Stimulated activated CD8-positive, alpha-beta memory T cell treated with anti-CD3 and anti-CD28 coated beads, Interleukin-7, amount 100 ng/mL, for 1 hour (primary cell): ENCODE measurements around the gene BTRC.
"Not testable (repeated sequence)": the region's sequence is repeated elsewhere in the genome, so short reads cannot be mapped to it uniquely, and the experiment has no call there.

Experiments
- DNase-seq, 2 donors: peaks; one replicate each; pipeline ENCODE4 v3.0.0-alpha.2; 2020; ENCODE audit warnings: low read depth in 2 of 2

The BTRC gene

GRCh38 chr10:101585841-101586240 lies 231.9 kb downstream of the BTRC start:
- no peak for DNase-seq

GRCh38 chr10:101587725-101588653 lies 234.0 kb downstream of the BTRC start, which contains the start of the genes DPCD and POLL:
Gene DPCD (plus strand): TSS chr10:101588321. CDS start chr10:101588337, 16 bp downstream.
Gene POLL (minus strand): TSS chr10:101588257. CDS start chr10:101587360, 897 bp downstream.
- DNase-seq, result peak; percentile 74 to 82

- DNase-seq, result no peak
Measured at GRCh38 chr10:101588879-101589278, 234.9 kb downstream of the BTRC start.

GRCh38 chr10:101593331-101593730 lies 239.4 kb downstream of the BTRC start:
- DNase-seq, result not testable (repeated sequence)

- DNase-seq, result no peak
Measured at GRCh38 chr10:101595591-101596433, 241.8 kb downstream of the BTRC start.

GRCh38 chr10:101597091-101597900 lies 243.3 kb downstream of the BTRC start:
- no peak for DNase-seq

- no peak for DNase-seq
Measured at GRCh38 chr10:101601541-101601940, 247.6 kb downstream of the BTRC start.

GRCh38 chr10:101602761-101603398 lies 248.9 kb downstream of the BTRC start:
- peak in 1 of 2 donors; percentile 27 for DNase-seq
